ENCODE data around the gene CTNNBIP1.

GRCh38 chr1:9900142-9901043 is 9.7 kb downstream of the CTNNBIP1 start:
- TF ChIP-seq RAD21 (IDR thresholded peaks at IDR 0.05; ENCODE audit: low read depth) (no peak), EP300 (IDR thresholded peaks at IDR 0.05; ENCODE audit: borderline replicate concordance) (no peak), USF1 (IDR thresholded peaks at IDR 0.05) (no peak), EGR1 (IDR thresholded peaks at IDR 0.05) (no peak), CEBPB (IDR thresholded peaks at IDR 0.05) (no peak), REST (IDR thresholded peaks at IDR 0.05; ENCODE audit: low read depth) (no peak), TAF1 (IDR thresholded peaks at IDR 0.05; ENCODE audit: low read depth) (no peak), YY1 (IDR thresholded peaks at IDR 0.05; ENCODE audit: low read depth) (no peak), MAX (IDR thresholded peaks at IDR 0.05) (no peak), FOXM1 (IDR thresholded peaks at IDR 0.05; ENCODE audit: borderline replicate concordance, low read depth) (no peak)
